Activated T-helper 2 cell treated with anti-CD3 and anti-CD28 coated beads, Interferon-gamma antibody, Interleukin-2, Interleukin-4, amounts not matched to agents 10 μg/mL and 5 μg/mL and 100 μg/mL, durations not matched to agents 14 hours and 24 hours and 36 hours (primary cell): ENCODE results near the gene GPR78. TPM values are rescaled to one million over a fixed set of nuclear protein-coding genes. Genes with fewer than 3 reads are reported as not detected.

ENCODE experiments used
- DNase-seq: peaks from one replicate; pipeline ENCODE4 v3.0.0; 2021; ENCODE audit warnings: low spot score
- H3K27ac Mint-ChIP-seq: one replicate; pipeline ENCODE4 v1.8.0; 2021; ENCODE audit warnings: mixed read lengths
- H3K27me3 Mint-ChIP-seq: one replicate; pipeline ENCODE4 v1.8.0; 2021; ENCODE audit warnings: low read depth, mixed read lengths
- H3K36me3 Mint-ChIP-seq: one replicate; pipeline ENCODE4 v1.8.0; 2021; ENCODE audit warnings: low read depth, mixed read lengths
- H3K4me1 Mint-ChIP-seq: one replicate; pipeline ENCODE4 v1.8.0; 2021; ENCODE audit warnings: low read depth, mixed read lengths
- H3K4me3 Mint-ChIP-seq: one replicate; pipeline ENCODE4 v1.8.0; 2021; ENCODE audit warnings: low read depth, mild to moderate bottlenecking, moderate library complexity, mixed read lengths
- H3K9me3 Mint-ChIP-seq: one replicate; pipeline ENCODE4 v1.8.0; 2021; ENCODE audit warnings: mixed read lengths
- intact Hi-C: fragments of 100-400 bp; cut with micrococcal nuclease; formaldehyde crosslinking; loops from one replicate; pipeline ENCODE4 v1.15.1; 2023
- total RNA-seq: library from RNA; stranded (reverse); gene quantifications from 2 replicates; pipeline ENCODE4 v1.2.3, GENCODE V29; 2022

Gene GPR78
- total RNA-seq, 1 donor from 2014 or later, result not detected

DNA sequence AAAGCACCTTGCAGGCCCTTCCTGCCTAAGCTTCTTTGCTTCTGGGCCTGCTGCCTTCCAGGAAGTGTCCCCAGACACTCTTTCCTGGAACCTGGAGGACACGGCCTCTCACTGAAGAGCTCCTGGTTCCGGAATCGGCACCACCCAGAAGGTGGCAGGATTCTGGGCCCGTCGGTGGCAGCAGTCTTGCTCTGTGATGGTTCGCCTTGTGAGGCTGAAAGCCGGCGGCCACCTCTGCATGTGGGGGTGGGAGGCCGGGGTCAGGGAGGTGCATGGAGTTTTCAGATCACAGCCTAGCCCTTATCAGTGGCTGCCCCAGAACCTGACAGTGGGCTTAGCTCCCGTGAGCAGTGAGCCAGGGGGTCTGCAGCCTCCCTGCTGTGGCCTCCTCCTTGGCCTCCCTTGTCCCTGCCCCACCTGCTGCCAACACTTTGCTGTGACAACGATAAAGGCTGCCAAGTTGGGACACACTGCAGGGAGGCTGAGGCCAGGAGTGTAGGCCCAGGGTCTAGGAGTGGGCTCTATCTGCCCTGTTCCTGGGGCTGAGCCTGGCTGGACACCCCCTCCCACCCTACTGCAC, 30.8 kb upstream of the GPR78 start:
- intact Hi-C loops, result loop anchor here (5.0 kb wide), 1 partner anchor 82 kb away; no protein-coding TSS in a partner anchor
- no peaks in the 10 kb centered on the region for H3K4me1 Mint-ChIP-seq
- no peaks in the 10 kb centered on the region for H3K27me3 Mint-ChIP-seq
- no peak overlapping the region for H3K4me3 Mint-ChIP-seq
- H3K27ac Mint-ChIP-seq, result no peak overlapping the region
- no peaks in the 10 kb centered on the region for H3K9me3 Mint-ChIP-seq
- H3K36me3 Mint-ChIP-seq, result no peaks in the 10 kb centered on the region
- no peak for DNase-seq

DNA sequence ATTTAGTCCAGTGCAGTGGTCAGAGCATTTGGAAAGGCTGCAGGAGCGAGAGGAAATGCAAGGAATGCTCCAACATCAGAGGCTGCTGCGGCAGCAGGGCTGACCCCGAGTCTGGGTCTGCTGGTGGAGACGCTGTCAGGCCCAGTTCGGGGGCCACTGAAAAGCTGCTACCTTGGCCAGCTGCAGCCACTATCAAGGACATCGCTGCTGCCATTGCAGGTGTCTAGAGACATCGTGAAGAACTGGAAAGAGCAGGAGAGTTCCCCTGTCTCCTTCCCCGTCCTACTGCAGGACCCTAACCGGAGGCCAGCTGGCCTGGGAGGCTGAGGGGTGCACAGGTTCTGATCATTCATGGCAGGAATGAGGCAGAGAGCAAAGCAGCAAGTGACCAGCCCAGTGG, 29.5 kb upstream of the GPR78 start:
- H3K36me3 Mint-ChIP-seq, result no peaks in the 10 kb centered on the region

DNA sequence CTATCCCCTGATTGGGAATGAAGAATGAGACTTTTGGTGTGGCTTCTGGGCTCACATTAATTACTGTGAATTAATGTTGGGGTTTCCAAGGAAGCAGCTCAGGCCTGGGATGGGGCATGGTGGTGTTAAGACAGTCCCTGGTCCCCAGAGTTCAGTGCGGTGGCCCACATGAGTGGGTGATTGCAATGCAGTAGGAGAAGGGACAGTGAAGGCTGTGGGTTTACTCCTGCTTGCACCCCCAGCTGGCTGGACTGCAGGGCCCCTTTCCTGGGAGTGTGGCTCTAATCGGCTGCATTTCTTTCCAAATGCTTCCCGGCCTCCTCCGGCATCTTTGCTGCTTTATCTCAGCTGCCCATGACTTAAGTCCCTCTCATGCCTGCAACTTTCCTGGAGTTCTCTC, 28.2 kb upstream of the GPR78 start:
- no peaks in the 10 kb centered on the region for H3K4me1 Mint-ChIP-seq
- DNase-seq, result no peak
- H3K4me3 Mint-ChIP-seq, result no peak overlapping the region
- H3K27me3 Mint-ChIP-seq, result no peaks in the 10 kb centered on the region
- H3K9me3 Mint-ChIP-seq, result no peaks in the 10 kb centered on the region
- no peak overlapping the region for H3K27ac Mint-ChIP-seq
- H3K36me3 Mint-ChIP-seq, result no peaks in the 10 kb centered on the region
- intact Hi-C loops, result no loop called here

More for the DNA sequence above, 29.5 kb upstream of the GPR78 start:
- H3K4me1 Mint-ChIP-seq, result no peaks in the 10 kb centered on the region
- no peak overlapping the region for H3K27ac Mint-ChIP-seq
- intact Hi-C loops, result no loop called here
- no peaks in the 10 kb centered on the region for H3K27me3 Mint-ChIP-seq
- no peaks in the 10 kb centered on the region for H3K9me3 Mint-ChIP-seq
- no peak for DNase-seq
- H3K4me3 Mint-ChIP-seq, result no peak overlapping the region

DNA sequence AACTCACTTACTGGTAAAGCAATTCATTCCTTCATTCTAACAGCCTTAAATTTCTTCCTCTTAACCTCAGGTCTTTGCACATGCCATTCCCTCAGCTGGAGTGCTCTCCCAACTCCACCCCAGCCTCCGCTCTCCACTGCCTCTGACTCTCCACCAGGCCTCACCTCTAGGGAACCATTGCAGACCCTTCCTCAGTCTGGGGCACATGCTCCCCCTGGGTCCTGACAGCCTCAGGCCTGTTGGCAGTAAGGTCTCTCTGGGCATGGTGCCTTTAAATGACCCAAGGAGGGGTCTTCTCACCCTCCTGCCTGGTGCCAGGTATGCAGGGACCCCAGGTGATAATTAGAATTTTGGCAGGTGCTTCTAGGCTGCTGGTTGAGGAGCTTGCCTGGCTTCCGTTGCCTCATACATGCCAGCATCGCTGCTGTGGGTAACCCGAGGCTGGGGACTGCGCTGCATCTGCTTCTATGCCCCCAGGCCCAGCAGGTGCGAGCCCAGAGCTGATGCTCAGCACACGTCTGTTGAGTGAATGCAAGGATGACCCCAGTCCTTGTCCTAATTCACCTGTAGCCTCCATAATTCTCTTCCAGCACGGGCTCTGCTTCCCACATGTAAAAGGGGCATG, 27.5 kb upstream of the GPR78 start:
- Mint-ChIP-seq H3K4me1 (no peaks in the 10 kb centered on the region), H3K27me3 (no peaks in the 10 kb centered on the region), H3K4me3 (no peak overlapping the region), H3K9me3 (no peaks in the 10 kb centered on the region), H3K36me3 (no peaks in the 10 kb centered on the region), H3K27ac (no peak overlapping the region)
- intact Hi-C loops, result no loop called here
- no peak for DNase-seq

DNA sequence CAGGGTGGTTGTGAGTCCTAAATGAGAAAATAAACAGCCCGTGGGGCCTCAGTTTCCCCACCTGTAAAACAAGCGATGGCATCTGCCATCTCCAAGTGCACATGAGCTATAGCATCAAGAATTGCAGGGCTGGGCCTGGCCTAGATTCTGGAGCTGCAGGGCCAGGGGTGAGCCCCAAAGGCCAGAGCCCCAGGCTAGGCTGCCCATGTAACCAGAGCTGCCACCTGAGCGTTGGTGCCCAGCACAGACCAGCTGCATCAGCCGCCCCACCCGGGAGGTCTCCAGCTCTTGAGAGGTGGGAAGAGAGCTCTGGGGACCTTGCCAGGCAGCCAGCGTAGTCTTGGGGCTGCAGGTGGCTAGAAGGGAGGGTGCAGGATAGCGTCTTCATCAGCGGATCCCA, 27.0 kb upstream of the GPR78 start:
- no peak overlapping the region for H3K27ac Mint-ChIP-seq
- H3K4me3 Mint-ChIP-seq, result no peak overlapping the region
- intact Hi-C loops, result no loop called here
- H3K9me3 Mint-ChIP-seq, result no peaks in the 10 kb centered on the region
- no peaks in the 10 kb centered on the region for H3K36me3 Mint-ChIP-seq
- H3K4me1 Mint-ChIP-seq, result no peaks in the 10 kb centered on the region
- DNase-seq, result no peak
- H3K27me3 Mint-ChIP-seq, result no peaks in the 10 kb centered on the region

DNA sequence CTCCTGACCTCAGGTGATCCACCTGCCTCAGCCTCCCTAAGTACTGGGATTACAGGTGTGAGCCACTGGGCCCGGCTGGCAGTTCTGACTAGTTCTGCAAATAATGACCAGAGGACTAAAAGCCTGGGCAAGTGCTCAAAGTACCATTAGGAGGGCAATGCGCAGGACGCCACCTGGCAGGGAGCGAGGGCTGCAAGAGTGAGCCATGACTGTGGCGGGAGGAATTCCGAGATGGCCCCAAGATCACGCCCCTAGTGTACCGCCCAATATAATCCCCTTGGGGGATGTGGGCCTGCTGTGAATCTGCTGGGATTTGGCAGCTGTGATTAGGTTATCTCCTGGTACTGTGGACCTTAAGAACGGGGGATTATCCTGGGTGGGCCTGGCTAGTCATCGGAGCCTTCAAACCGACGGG, 26.2 kb upstream of the GPR78 start:
- H3K4me1 Mint-ChIP-seq, result no peaks in the 10 kb centered on the region
- DNase-seq, result no peak
- intact Hi-C loops, result no loop called here
- no peaks in the 10 kb centered on the region for H3K27me3 Mint-ChIP-seq
- H3K9me3 Mint-ChIP-seq, result no peaks in the 10 kb centered on the region
- no peak overlapping the region for H3K4me3 Mint-ChIP-seq
- H3K27ac Mint-ChIP-seq, result no peak overlapping the region
- no peaks in the 10 kb centered on the region for H3K36me3 Mint-ChIP-seq

DNA sequence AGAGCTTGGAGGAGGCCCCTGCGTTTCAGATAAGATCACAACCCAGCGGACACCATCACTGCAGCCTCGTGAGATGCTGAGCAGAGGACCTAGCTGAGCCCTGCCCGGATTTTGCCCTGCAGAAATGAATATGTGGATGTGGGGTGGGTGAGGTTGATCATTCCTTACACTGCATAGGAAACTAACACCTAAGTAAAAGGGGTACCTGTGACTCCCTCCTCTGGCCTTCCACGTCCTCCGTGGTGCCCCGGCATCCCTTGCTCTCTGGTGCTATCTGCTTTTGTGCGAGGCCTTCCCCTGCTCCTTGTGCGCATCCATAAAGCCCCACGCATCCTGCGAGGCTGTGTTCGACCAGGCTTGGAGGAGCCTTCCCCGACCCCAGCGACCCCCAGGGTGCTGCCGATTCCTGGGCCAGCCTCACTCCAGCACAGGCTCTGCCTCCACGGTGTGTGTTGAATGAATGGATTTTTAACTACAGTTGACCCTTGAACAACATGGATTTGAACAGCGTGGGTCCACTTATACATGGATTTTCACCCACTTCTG, 25.6 kb upstream of the GPR78 start:
- Mint-ChIP-seq H3K36me3 (no peaks in the 10 kb centered on the region), H3K4me3 (no peak overlapping the region), H3K27ac (no peak overlapping the region), H3K4me1 (no peaks in the 10 kb centered on the region), H3K9me3 (no peaks in the 10 kb centered on the region), H3K27me3 (no peaks in the 10 kb centered on the region)
- DNase-seq, result no peak
- intact Hi-C loops, result no loop called here

DNA sequence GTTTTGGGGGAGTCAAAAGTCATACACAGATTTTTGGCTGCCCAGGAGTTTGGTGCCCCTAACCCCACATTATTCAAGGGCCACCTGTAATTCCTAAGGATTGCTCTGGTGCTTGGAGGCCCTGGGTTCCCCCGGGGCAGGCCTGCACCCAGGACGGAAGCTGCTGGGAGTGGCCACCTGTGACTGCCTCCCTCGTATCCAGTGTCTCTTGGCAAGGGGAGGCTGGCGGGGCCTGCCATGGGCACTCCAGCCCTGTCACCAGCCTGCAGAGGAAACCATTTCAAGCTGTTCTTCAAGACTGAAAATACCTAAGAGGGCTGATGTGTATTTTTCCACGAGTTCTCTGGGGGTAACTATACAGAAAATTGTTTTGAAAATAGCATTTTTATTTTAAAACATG, 24.5 kb upstream of the GPR78 start:
- intact Hi-C loops, result no loop called here
- no peaks in the 10 kb centered on the region for H3K36me3 Mint-ChIP-seq
- H3K27me3 Mint-ChIP-seq, result no peaks in the 10 kb centered on the region
- H3K4me3 Mint-ChIP-seq, result no peak overlapping the region
- H3K27ac Mint-ChIP-seq, result no peak overlapping the region
- no peaks in the 10 kb centered on the region for H3K9me3 Mint-ChIP-seq
- no peaks in the 10 kb centered on the region for H3K4me1 Mint-ChIP-seq
- no peak for DNase-seq

DNA sequence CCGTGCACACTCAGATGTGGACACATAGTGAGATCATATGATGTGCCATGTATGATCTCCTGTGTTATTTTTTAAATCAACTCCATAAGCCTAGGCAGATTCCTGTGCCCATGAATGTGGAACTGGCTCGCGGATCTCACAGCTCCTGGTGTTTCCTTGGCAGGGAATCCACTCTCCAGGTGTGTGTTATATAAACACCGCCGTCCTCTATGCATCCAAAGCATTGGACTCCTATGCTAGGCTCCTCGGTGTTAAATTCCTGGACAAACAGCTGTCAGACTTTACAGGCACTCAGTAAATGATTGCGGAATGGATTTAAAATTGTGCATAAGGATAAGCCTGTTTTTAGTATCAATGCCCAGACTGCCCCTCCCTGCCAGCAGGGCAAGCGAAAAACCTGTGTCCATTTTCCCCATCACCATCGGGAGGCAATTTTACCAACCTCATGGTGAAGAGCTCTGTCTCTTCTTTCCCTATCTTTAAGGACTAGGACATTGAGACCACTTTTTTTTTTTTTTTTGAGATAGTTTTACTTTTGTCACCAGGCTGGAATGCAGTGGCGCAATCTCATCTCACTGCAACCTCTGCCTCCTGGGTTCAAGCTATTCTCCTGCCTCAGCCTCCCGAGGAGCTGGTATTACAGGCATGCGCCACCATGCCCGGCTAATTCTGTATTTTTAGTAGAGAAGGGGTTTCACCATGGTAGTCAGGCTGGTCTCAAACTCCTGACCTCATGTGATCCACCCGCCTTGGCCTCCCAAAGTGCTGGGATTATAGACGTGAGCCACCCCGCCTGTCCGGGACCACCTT, 23.6 kb upstream of the GPR78 start:
- no peaks in the 10 kb centered on the region for H3K27me3 Mint-ChIP-seq
- intact Hi-C loops, result no loop called here
- no peak overlapping the region for H3K4me3 Mint-ChIP-seq
- H3K27ac Mint-ChIP-seq, result no peak overlapping the region
- no peaks in the 10 kb centered on the region for H3K36me3 Mint-ChIP-seq
- no peaks in the 10 kb centered on the region for H3K9me3 Mint-ChIP-seq
- no peak for DNase-seq
- no peaks in the 10 kb centered on the region for H3K4me1 Mint-ChIP-seq

DNA sequence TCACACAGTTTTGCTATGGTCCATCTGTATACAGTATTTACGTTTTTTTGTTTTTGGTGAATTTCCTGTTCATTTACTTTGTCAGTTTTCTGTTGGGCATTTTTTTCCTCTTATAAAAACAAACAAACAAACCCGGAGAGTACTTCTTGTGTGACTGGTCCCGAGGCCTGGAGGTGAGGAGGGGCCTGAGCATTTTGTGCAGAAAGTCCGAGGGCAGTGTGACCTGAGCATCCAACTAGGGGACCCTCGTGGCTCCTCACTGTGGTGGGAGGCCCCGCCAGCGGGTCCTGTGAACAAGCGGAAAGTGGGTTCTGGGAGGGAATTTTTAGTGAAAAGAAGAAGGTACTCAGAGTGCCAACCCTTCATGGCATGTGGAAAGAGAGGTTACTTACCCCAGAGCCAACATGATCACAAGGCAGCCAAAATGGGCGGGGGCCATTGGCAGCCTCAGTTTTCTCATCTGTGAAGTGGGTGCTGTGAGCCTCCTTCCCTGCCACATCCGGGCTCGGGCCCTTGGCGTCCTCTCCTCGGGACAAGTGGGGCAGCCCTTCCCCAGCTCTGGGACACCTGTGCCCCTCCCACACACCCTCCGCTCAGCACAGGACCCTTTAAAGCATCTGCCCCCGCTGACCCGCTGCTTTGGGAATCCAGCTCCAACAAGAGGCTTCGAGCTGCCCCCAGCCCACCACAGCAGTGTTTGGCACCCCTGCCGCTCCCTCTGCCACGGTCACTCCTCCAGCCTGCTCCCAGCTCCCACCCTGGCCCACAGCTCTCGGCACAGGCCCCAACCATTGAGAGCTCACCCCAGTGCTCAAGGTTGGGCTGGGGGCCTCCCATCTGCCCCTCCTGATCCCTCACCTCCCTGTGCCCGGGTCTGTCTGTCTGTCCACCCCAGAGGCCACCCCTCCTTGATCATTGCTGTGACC, 22.8 kb upstream of the GPR78 start:
- Mint-ChIP-seq H3K9me3 (no peaks in the 10 kb centered on the region), H3K4me1 (no peaks in the 10 kb centered on the region), H3K27me3 (no peaks in the 10 kb centered on the region), H3K27ac (no peak overlapping the region), H3K4me3 (no peak overlapping the region), H3K36me3 (no peaks in the 10 kb centered on the region)
- DNase-seq, result no peak
- intact Hi-C loops, result no loop called here

DNA sequence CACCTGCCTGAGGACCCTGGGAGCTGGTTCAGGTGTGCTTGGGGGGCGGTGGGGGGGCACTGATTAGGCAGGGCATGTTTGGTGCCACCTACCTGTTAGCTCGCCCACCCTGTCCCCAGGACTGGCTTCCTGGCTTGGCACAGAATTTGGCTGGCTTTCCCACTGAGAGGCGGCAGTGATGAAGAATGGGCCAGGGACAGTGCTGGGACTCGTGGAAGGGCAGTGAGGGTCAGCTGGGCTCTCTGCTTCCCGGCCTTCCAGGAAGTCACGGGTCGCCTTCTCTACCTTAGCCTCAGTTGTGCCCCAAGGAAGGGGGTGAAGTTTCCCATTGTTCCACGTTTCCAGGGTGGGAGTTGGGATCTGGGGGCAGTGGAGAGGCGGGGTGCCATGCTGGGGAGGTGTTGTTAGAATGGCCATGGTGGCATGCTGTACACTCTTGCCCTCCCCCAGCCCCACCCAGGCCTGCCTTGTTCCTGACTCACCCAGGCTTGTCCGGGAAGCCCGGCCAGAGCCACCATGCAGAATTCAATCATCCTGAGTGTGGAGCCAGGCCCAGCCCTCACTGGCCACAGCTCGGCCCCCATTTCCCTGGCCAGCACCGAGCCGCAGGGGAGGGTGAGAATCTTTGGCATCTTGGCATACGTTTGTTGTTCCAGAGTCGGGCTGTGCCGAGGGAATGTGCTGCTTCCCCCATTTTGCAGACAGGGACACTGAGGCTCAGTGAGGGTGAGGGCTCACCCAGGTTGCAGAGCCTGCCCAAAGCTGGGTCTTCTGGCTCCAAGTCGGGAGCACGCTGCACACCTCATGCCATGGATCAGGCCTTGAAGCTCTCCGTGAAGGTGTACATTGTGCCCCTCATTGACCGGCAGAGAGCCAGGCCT, 21.9 kb upstream of the GPR78 start:
- Mint-ChIP-seq H3K36me3 (no peaks in the 10 kb centered on the region), H3K27ac (no peak overlapping the region), H3K9me3 (no peaks in the 10 kb centered on the region), H3K4me1 (no peaks in the 10 kb centered on the region), H3K4me3 (no peak overlapping the region), H3K27me3 (no peaks in the 10 kb centered on the region)
- intact Hi-C loops, result no loop called here
- no peak for DNase-seq

DNA sequence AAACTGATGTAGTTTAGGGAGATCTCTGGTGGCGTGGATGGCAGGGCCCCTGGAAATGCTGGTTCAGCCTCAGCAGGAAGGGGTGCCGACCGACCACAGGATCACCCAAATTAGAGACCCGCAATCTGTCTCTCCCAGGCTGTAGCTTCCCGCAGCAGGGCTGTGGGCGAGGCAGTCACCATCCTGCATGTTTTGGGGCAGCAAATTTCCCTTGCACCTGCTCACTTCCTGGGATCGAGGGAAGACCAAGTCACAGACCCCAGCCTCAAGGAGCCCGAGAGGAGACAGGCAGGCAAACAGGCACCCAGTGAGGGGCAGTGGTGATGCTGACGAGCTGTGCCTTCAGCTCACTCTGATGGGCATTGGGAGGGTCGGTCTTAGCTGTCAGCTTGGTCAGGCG, 21.2 kb upstream of the GPR78 start:
- no peaks in the 10 kb centered on the region for H3K27me3 Mint-ChIP-seq
- no peak for DNase-seq
- no peak overlapping the region for H3K4me3 Mint-ChIP-seq
- intact Hi-C loops, result no loop called here
- no peaks in the 10 kb centered on the region for H3K9me3 Mint-ChIP-seq
- no peaks in the 10 kb centered on the region for H3K4me1 Mint-ChIP-seq
- no peak overlapping the region for H3K27ac Mint-ChIP-seq
- no peaks in the 10 kb centered on the region for H3K36me3 Mint-ChIP-seq
